Measurements from ENCODE around the gene THY1. TPM values are rescaled to one million over a fixed set of nuclear protein-coding genes. Genes with fewer than 3 reads are reported as not detected.

The THY1 gene
- total RNA-seq, 2 experiments from 2014 or later = not detected

- Histone ChIP-seq H3K36me3 (ENCODE audit: insufficient read depth, low read length) (no peaks in the 10 kb centered on the region), H3K9me3 (ENCODE audit: control insufficient read depth in 1 of 2, insufficient read depth in 1 of 2, low read length in 2 of 2) (peaks cover 0 to 4% of the 10 kb centered on the region in 2 experiments), H3K27ac (ENCODE audit: low read depth in 1 of 2, low read length in 2 of 2) (no peak overlapping the region), H3K4me1 (ENCODE audit: insufficient read depth, low read length) (peaks cover 14% of the 10 kb centered on the region), H3K4me3 (ENCODE audit: low read length) (no peak overlapping the region), H3K27me3 (ENCODE audit: control insufficient read depth in 1 of 2, insufficient read depth in 2 of 2, low read length in 2 of 2) (peaks cover 19 to 29% of the 10 kb centered on the region in 2 experiments)
- Mint-ChIP-seq H3K4me1 (ENCODE audit: low read depth) (peaks cover 14% of the 10 kb centered on the region), H3K9me3 (no peaks in the 10 kb centered on the region), H3K4me3 (no peak overlapping the region), H3K27ac (no peak overlapping the region), H3K27me3 (peaks cover 45% of the 10 kb centered on the region), H3K36me3 (ENCODE audit: low read depth) (no peaks in the 10 kb centered on the region)
- ATAC-seq (ENCODE audit: poor library complexity) = no peak
- intact Hi-C loops (cut with DNase I, micrococcal nuclease) = no loop called here
- no peak for DNase-seq
- CTCF ChIA-PET = no interaction called here
- POLR2A ChIA-PET = no interaction called here
- TF ChIP-seq CTCF (IDR thresholded peaks at IDR 0.05) = no peak
These were observed 5.0 kb downstream of the THY1 start for GRCh38 chr11:119417726-119418540.

- H3K27ac ChIP-seq (ENCODE audit: low read depth in 1 of 2, low read length in 2 of 2) = no peak overlapping the region
- H3K4me3 ChIP-seq (ENCODE audit: low read length) = no peak overlapping the region
- peaks cover 0 to 4% of the 10 kb centered on the region in 2 experiments for H3K9me3 ChIP-seq (ENCODE audit: control insufficient read depth in 1 of 2, insufficient read depth in 1 of 2, low read length in 2 of 2)
- H3K9me3 Mint-ChIP-seq = peaks cover 4% of the 10 kb centered on the region
- ATAC-seq (ENCODE audit: poor library complexity) (no peak), DNase-seq (no peak)
- TF ChIP-seq CTCF (IDR thresholded peaks at IDR 0.05) = no peak
- peaks cover 42% of the 10 kb centered on the region for H3K27me3 Mint-ChIP-seq
- H3K4me1 Mint-ChIP-seq (ENCODE audit: low read depth) = peaks cover 6% of the 10 kb centered on the region
- ChIA-PET CTCF (no interaction called here), POLR2A (no interaction called here)
- peaks cover 9 to 18% of the 10 kb centered on the region in 2 experiments for H3K27me3 ChIP-seq (ENCODE audit: control insufficient read depth in 1 of 2, insufficient read depth in 2 of 2, low read length in 2 of 2)
- intact Hi-C loops (cut with DNase I, micrococcal nuclease) = no loop called here
- H3K4me3 Mint-ChIP-seq = no peak overlapping the region
- no peaks in the 10 kb centered on the region for H3K36me3 ChIP-seq (ENCODE audit: insufficient read depth, low read length)
- H3K4me1 ChIP-seq (ENCODE audit: insufficient read depth, low read length) = peaks cover 4% of the 10 kb centered on the region
- H3K36me3 Mint-ChIP-seq (ENCODE audit: low read depth) = no peaks in the 10 kb centered on the region
- H3K27ac Mint-ChIP-seq = no peak overlapping the region
These were observed 6.1 kb downstream of the THY1 start for GRCh38 chr11:119416606-119417580.

GRCh38 chr11:119415966-119416365 is 7.0 kb downstream of the THY1 start:
- Histone ChIP-seq H3K9me3 (ENCODE audit: control insufficient read depth in 1 of 2, insufficient read depth in 1 of 2, low read length in 2 of 2) (peaks cover 0 to 4% of the 10 kb centered on the region in 2 experiments), H3K27me3 (ENCODE audit: control insufficient read depth in 1 of 2, insufficient read depth in 2 of 2, low read length in 2 of 2) (peaks cover 3 to 9% of the 10 kb centered on the region in 2 experiments), H3K4me3 (ENCODE audit: low read length) (no peak overlapping the region), H3K36me3 (ENCODE audit: insufficient read depth, low read length) (no peaks in the 10 kb centered on the region), H3K27ac (ENCODE audit: low read depth in 1 of 2, low read length in 2 of 2) (no peak overlapping the region), H3K4me1 (ENCODE audit: insufficient read depth, low read length) (no peaks in the 10 kb centered on the region)
- no peak for TF ChIP-seq CTCF (IDR thresholded peaks at IDR 0.05)
- intact Hi-C loops (cut with DNase I, micrococcal nuclease) = no loop called here
- Mint-ChIP-seq H3K27me3 (peaks cover 34% of the 10 kb centered on the region), H3K4me3 (no peak overlapping the region), H3K27ac (no peak overlapping the region), H3K36me3 (ENCODE audit: low read depth) (no peaks in the 10 kb centered on the region), H3K9me3 (peaks cover 4% of the 10 kb centered on the region), H3K4me1 (ENCODE audit: low read depth) (no peaks in the 10 kb centered on the region)
- ATAC-seq (ENCODE audit: poor library complexity) = no peak
- DNase-seq = no peak
- CTCF ChIA-PET = no interaction called here
- POLR2A ChIA-PET = no interaction called here

All from CD4-positive, alpha-beta T cell (primary cell).